Caco-2 (cell line): Measurements from ENCODE around the gene CRISPLD2. TPM values are rescaled to one million over a fixed set of nuclear protein-coding genes. Genes with fewer than 3 reads are reported as not detected.

Experiments
- BruUV-seq: library from RNA; stranded (reverse); fragments of 400-500 nt; replicated peaks from 2 replicates; lab custom pipeline; 2021; lab: Mats Ljungman, UMichigan
- CTCF ChIA-PET: fragments of 300-600 bp; sonication (Branson Sonifier 250); formaldehyde crosslinking; loops from one replicate; lab custom pipeline; 2022; ENCODE audit warnings: antibody characterized with exemption; lab: Charles Lee
- POLR2A ChIA-PET: fragments of 300-600 bp; sonication (Branson Sonifier 250); formaldehyde crosslinking; loops from one replicate; lab custom pipeline; 2022; ENCODE audit warnings: antibody characterized with exemption; lab: Charles Lee
- DNase-seq, 2 experiments: peaks; one replicate each; pipeline versions ENCODE4 v3.0.0 to v3.0.0-alpha.2; 2020 to 2022
- H3K27me3 ChIP-seq: replicated peaks from 2 replicates; pipeline ENCODE4 v1.6.0; 2011; ENCODE audit warnings: low read length; ENCODE audit not compliant: control insufficient read depth, insufficient read depth
- H3K36me3 ChIP-seq: 2 replicates; pipeline ENCODE4 v1.5.1; 2011; ENCODE audit warnings: low read length; ENCODE audit not compliant: control insufficient read depth, insufficient read depth
- H3K4me1 ChIP-seq: fragments of 250-450 bp; sonication (Bioruptor Pico); 2 replicates; pipeline ENCODE4 v1.5.1; 2020; ENCODE audit warnings: mild to moderate bottlenecking
- H3K4me3 ChIP-seq: 2 replicates; pipeline ENCODE4 v1.5.1; 2011; ENCODE audit warnings: low read depth, mild to moderate bottlenecking, control low read depth, low read length
- H3K9me3 ChIP-seq: fragments of 250-450 bp; sonication (Bioruptor Pico); 2 replicates; pipeline ENCODE4 v1.5.1; 2020; ENCODE audit warnings: mild to moderate bottlenecking, moderate library complexity
- H3K27ac Mint-ChIP-seq: one replicate; pipeline ENCODE4 v1.8.0; 2022; ENCODE audit warnings: mixed read lengths; ENCODE audit not compliant: unreplicated experiment
- H3K27me3 Mint-ChIP-seq: one replicate; pipeline ENCODE4 v1.8.0; 2022; ENCODE audit warnings: mixed read lengths; ENCODE audit not compliant: insufficient read depth, unreplicated experiment
- H3K36me3 Mint-ChIP-seq: one replicate; pipeline ENCODE4 v1.8.0; 2022; ENCODE audit warnings: mild to moderate bottlenecking, mixed read lengths; ENCODE audit not compliant: insufficient read depth, unreplicated experiment
- H3K4me1 Mint-ChIP-seq: one replicate; pipeline ENCODE4 v1.8.0; 2022; ENCODE audit warnings: low read depth, mixed read lengths; ENCODE audit not compliant: unreplicated experiment
- H3K4me3 Mint-ChIP-seq: one replicate; pipeline ENCODE4 v1.8.0; 2022; ENCODE audit warnings: mild to moderate bottlenecking, moderate library complexity, mixed read lengths; ENCODE audit not compliant: unreplicated experiment
- H3K9me3 Mint-ChIP-seq: one replicate; pipeline ENCODE4 v1.8.0; 2022; ENCODE audit warnings: mixed read lengths; ENCODE audit not compliant: unreplicated experiment
- CTCF ChIP-seq, 2 experiments: fragments of 200-600 bp in 1 of 2; IDR thresholded peaks; 1 replicate in 1 of 2; 2 replicates in 1 of 2; pipeline versions ENCODE4 v1.5.1 to v1.8.0; 2011 to 2022; ENCODE audit warnings: antibody characterized with exemption in 1 of 2, control low read depth in 1 of 2, inconsistent platforms in 1 of 2, low read depth in 1 of 2, low read length in 1 of 2, mild to moderate bottlenecking in 1 of 2, moderate library complexity in 1 of 2; ENCODE audit not compliant: insufficient read depth in 1 of 2, severe bottlenecking in 1 of 2, unreplicated experiment in 1 of 2
- intact Hi-C: fragments of 100-400 bp; cut with micrococcal nuclease; formaldehyde crosslinking; loops from one replicate; pipeline ENCODE4 v1.10.0; 2022; ENCODE audit not compliant: unreplicated experiment
- total RNA-seq: library from RNA; stranded (reverse); gene quantifications from 2 replicates; pipeline ENCODE4 v1.2.3, GENCODE V29; 2022

Gene CRISPLD2
- total RNA-seq, 1 experiment from 2014 or later, result 4.0 TPM

- Histone ChIP-seq H3K27me3 (no peaks in the 10 kb centered on the region), H3K4me1 (no peaks in the 10 kb centered on the region; the same call in 1 of the 2 replicates), H3K9me3 (no peaks in the 10 kb centered on the region), H3K4me3 (no peak overlapping the region), H3K36me3 (no peaks in the 10 kb centered on the region)
- H3K36me3 Mint-ChIP-seq, result no peaks in the 10 kb centered on the region
- BruUV-seq, result no TSS peak
- no peaks in the 10 kb centered on the region for H3K27me3 Mint-ChIP-seq
- POLR2A ChIA-PET, result no interaction called here
- intact Hi-C loops, result no loop called here
- DNase-seq, result no peak
- TF ChIP-seq CTCF (IDR thresholded peaks at IDR 0.05; ENCODE audit: insufficient read depth in 1 of 2, low read depth in 1 of 2, low read length in 1 of 2, severe bottlenecking in 1 of 2, unreplicated experiment in 1 of 2), result no peak
- no peak overlapping the region for H3K4me3 Mint-ChIP-seq
- CTCF ChIA-PET, result no interaction called here
- H3K27ac Mint-ChIP-seq, result no peak overlapping the region
- peaks cover 3% of the 10 kb centered on the region for H3K9me3 Mint-ChIP-seq
- peaks cover 6% of the 10 kb centered on the region for H3K4me1 Mint-ChIP-seq
Measured at GRCh38 chr16:84845496-84846002, 25.8 kb downstream of the CRISPLD2 start.

GRCh38 chr16:84847564-84848355 lies 28.0 kb downstream of the CRISPLD2 start:
- Histone ChIP-seq H3K36me3 (no peaks in the 10 kb centered on the region), H3K27me3 (no peaks in the 10 kb centered on the region), H3K4me3 (no peak overlapping the region), H3K4me1 (peaks cover 13% of the 10 kb centered on the region), H3K9me3 (no peaks in the 10 kb centered on the region)
- no TSS peak for BruUV-seq
- no peak overlapping the region for H3K27ac Mint-ChIP-seq
- no peak for TF ChIP-seq CTCF (IDR thresholded peaks at IDR 0.05; ENCODE audit: insufficient read depth in 1 of 2, low read depth in 1 of 2, low read length in 1 of 2, severe bottlenecking in 1 of 2, unreplicated experiment in 1 of 2)
- DNase-seq, result no peak
- peaks cover 11% of the 10 kb centered on the region for H3K9me3 Mint-ChIP-seq
- intact Hi-C loops, result no loop called here
- ChIA-PET CTCF (interaction anchor here (0.6 kb wide), 1 partner anchor 104 kb away, joined by 3 read pairs; no protein-coding TSS in a partner anchor), POLR2A (no interaction called here)
- H3K4me1 Mint-ChIP-seq, result peaks cover 17% of the 10 kb centered on the region
- no peaks in the 10 kb centered on the region for H3K27me3 Mint-ChIP-seq
- H3K36me3 Mint-ChIP-seq, result peaks cover 6% of the 10 kb centered on the region
- H3K4me3 Mint-ChIP-seq, result no peak overlapping the region

- H3K4me3 ChIP-seq, result no peak overlapping the region
- peaks cover 17% of the 10 kb centered on the region for H3K4me1 Mint-ChIP-seq
- intact Hi-C loops, result no loop called here
- H3K36me3 ChIP-seq, result no peaks in the 10 kb centered on the region
- CTCF ChIA-PET, result interaction anchor here (0.7 kb wide), 1 partner anchor 1990 kb away, joined by 4 read pairs; no protein-coding TSS in a partner anchor
- H3K27ac Mint-ChIP-seq, result no peak overlapping the region
- peaks cover 11% of the 10 kb centered on the region for H3K9me3 Mint-ChIP-seq
- POLR2A ChIA-PET, result no interaction called here
- no peak for TF ChIP-seq CTCF (IDR thresholded peaks at IDR 0.05; ENCODE audit: insufficient read depth in 1 of 2, low read depth in 1 of 2, low read length in 1 of 2, severe bottlenecking in 1 of 2, unreplicated experiment in 1 of 2)
- no peaks in the 10 kb centered on the region for H3K27me3 Mint-ChIP-seq
- no peak for DNase-seq
- no peak overlapping the region for H3K4me3 Mint-ChIP-seq
- H3K36me3 Mint-ChIP-seq, result peaks cover 6% of the 10 kb centered on the region
- no TSS peak for BruUV-seq
- H3K4me1 ChIP-seq, result peaks cover 13% of the 10 kb centered on the region
- H3K9me3 ChIP-seq, result no peaks in the 10 kb centered on the region
- no peaks in the 10 kb centered on the region for H3K27me3 ChIP-seq
Measured at GRCh38 chr16:84848986-84849634, 29.3 kb downstream of the CRISPLD2 start.
